Left forelimb (tissue), 1 donor: ENCODE results near the gene EPC2.

ENCODE experiments used
- DNase-seq: peaks from one replicate; pipeline ENCODE4 v3.0.0-alpha.2; 2018; ENCODE audit warnings: low spot score

Gene EPC2

DNA sequence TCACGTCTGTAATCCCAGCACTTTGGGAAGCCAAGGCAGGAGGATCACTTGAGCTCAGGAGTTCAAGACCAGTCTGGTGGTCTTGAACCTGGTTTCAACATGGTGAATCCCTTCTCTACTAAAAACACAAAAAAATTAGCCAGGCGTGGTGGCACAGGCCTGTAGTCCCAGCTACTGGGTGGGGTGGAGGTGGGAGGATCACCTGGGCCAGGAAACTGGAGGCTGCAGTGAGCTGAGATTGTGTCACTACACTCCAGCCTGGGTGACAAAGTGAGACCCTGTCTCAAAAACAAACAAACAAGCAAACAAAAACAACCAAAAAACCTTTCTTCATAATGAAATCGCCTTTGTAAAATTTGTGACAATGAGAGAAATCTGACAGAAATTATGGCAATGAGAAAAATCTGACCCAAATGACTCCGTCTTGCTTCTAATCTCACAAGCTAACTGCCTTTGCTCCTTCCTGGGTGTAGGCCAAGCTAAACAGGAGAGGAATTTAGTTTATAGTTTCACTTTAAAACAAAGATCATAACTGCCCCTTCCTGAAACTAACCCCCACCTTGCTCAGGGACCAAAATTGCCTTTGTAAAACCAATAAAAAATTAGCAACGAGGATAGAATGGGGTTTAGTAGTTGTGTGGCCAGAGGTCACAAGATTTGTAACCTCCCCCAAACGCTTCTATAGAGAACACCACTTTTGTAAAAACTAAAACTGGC is 169.8 kb downstream of the EPC2 start:
- no peak for DNase-seq

DNA sequence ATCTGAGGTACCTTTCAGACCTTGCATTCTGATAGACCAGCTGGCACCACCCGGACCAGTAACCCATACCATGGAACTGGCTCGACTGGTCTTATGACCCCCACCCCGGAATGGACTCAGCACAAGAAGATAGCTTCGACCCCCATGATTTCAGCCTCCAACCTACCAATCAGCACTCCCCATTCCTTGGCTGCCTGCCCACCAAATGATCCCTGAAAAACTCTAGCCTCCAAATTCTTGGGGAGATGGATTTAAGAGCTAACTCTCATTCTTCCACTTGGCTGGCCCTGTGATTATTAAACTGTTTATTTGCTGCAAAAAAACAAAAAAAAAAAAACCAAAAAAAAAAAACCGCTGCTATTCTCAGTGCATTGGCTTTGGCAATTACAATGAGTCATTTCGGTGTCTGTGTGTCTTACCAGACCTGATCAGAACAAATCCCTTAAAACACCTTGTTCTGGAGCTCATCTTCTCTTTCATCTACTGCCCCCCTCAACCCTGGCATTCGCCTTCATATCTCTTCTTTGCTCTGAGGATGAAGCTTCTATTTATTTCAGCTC is 170.4 kb downstream of the EPC2 start:
- no peak for DNase-seq

DNA sequence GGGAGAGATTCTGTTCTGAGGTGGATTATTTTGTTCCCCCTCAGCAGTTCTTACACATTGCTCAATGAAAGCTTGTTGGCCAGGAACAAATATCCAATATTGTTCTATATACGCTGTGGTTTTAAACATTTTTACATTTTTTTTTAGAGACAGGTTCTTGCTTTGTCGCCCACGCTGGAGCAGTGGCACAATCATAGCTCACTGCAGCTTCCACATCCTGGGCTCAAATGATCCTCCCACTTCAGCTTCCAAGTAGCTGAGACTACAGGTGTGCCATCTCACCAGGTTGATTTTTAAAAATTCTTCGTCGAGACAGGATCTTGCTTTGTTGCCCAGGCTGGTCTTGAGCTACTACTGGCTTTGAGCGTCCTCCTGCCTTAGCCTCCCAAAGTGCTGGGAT is 171.6 kb downstream of the EPC2 start:
- DNase-seq: no peak

DNA sequence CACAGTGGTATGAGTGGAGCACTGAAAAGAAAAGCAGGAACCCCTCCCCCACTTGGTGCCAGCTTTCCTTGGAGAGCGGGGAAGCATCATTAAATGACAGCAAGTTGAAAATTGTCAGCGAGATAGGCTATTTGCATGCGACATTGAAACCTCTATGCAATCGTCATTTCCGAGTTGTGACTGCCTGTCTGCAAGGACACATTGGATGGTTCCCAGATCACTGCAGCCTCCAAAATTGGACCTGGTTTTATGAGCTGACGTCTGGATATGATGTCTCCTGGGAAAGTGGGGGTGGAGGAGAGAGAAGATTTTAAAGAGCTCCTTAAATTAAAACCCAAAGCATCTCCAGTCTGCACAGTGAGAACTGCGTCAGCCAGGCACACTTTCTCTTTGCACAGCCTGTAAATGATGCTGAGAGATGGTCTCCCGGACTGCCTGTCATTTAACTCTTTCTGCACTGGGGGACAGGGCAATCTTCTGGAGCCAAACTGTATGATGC is 172.7 kb downstream of the EPC2 start:
- DNase-seq: no peak

DNA sequence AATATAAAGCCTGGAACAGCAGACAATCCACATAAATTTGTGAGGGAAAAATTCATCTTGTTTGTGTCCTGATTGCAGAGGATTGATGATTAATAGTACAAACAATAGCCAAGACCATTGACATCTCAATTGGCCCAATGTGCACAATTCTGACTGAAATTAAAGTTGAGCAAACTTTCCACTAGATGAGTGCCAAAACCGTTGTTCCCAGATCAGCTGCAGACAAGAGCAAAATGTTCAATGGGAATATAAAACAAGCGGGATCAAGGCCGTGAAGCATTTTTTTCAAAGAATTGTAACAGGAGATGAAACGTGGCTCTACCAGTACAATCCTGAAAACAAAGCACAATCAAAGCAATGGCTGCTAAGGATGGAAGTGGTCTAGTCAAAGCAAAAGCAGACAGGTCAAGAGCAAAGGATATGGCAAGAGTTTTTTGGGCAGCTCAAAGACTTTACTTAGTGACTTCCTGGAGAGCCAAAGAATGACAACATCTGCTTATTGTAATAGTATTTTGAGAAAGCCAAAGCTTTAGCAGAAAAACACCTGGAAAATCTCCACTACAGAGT is 174.6 kb downstream of the EPC2 start:
- no peak for DNase-seq

DNA sequence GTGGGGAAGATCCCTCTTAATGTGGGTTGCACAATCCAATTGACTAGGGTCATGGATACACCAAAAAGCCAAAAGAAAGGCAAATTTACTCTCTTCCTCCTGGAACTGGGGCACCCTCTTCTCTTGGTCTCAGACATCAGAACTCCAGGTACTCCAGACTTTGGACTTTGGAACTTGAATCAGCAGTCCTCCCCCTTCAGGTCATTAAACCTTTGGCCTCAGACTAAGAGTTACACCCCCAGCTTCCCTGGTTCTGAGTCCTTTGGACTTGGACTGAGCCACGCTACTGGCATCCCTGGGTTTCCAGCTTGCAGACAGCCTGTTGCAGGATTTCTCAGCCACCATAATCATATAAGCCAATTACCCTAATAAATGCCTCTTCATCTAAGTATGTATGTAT is 179.6 kb downstream of the EPC2 start:
- no peak for DNase-seq

DNA sequence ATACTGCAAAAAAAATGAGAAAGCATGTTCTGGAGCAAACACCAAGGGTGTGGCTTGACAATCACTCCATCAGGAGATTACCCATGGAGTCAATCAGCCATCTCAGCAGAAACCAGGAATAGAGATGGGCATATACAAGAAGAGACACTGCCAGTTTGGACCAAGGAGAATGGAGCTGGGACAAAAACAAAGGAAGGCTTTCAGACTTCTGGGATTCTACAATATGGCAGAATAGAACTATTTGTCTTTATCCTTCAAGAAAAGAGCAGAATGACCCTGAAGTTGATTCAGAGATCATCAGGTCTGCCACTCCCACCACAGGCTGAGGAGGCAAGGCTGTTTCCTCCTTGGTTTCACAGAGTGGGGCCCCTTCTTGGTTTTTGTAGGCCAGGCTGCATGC is 182.2 kb downstream of the EPC2 start:
- DNase-seq: no peak

DNA sequence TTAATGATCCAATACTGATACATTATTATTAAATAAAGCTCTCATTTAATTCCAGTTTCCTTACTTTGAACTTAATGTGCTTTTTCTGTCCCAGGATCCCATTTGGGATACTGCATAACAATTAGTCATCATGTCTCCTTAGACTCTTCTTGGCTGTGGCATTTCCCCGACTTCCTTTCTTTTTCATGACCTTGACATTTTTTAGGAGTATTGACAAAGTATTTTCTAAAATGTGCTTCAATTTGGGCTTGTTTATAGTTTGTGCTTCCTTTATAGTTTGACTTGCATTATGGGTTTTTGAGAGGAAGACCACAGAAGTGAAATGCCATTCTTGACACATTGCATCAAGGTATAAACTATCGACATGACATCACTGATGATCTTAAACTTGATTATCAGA is 184.4 kb downstream of the EPC2 start:
- no peak for DNase-seq

DNA sequence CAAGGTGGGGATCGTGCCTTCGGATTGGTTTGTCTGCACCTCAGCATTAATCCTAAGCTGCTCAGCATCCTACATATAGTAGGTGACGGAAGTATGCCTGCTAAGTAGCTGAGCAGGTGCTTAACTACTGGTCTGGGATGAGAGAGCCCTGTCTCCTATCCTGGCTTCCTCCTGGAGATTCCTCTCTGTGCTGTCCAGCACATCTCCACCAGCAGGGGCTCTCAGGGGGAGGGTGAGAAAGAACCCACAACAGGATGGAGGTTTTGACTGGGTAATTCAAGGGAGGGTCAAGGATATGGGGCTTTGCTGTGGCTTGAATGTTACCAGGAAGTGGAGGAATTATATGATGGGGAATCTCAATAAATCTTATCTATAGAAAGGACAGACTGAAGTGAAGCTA is 185.1 kb downstream of the EPC2 start:
- DNase-seq: no peak

DNA sequence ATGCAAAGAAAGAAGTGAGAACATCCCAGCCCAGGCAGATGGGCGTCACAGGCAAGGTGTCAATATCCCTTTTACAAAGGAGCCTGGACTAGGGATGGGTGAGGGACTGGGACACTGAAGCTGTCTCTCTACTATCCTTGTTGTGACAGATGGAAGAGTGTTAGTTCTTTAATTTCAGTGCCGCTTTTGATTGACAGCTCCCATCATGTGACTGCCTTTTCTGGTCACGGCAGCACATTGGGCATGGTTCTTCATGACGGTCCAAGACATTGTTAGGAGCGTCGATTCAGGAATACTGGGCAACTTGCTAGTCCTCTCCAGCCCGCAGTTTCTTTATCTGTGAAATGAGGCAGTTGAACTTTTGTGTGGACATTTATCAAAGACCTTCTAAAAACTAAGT is 188.1 kb downstream of the EPC2 start:
- no peak for DNase-seq
